Measurements from ENCODE around the gene ADARB1.

The ADARB1 gene

DNA sequence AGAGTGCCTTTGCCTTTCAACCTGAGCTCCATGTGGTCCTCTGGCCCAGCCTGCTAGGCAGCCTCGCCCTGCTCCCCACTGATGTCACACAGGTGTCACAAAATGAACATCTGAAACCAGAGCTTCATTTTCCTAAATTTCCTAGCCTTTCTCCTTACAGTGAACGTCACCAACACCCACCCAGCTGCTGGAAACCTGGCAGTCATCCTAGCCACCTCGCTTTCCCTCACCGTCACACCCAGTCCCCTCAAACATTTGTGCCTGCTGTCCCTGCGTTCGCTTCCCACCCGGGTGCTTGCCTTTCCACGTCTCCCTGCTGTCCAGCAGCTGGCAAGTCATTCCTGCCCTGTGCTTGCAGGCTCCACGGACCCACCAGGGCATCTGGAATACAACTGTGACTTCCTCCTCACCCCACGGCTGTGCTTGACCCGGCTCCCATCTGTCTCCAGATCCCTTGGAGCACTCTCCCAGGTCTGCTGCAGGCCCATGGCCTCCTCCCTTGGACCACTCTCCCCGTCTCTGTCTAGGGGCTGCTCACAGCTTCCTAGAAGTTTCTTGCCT is 23.5 kb downstream of the ADARB1 start:
- no peak for DNase-seq

DNA sequence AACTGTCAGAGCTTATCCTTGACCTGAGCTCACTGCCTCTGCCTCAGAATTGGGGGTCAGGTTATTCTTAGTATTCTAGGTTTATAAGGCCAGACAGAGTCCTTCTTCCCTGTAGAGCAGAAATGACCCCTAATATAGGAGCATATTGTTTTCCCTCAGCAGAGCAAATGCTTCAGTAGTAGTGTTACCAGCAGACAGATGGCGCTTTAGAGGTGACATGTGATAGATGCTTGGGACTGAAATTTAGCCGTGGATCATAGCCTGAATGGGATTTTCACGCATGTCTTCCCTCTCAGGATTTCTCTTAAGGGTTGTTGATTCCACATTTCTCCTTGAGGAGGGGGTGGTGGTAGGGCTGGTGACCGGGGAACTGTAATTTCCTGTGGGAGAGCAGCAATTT is 24.5 kb downstream of the ADARB1 start:
- DNase-seq, result no peak

DNA sequence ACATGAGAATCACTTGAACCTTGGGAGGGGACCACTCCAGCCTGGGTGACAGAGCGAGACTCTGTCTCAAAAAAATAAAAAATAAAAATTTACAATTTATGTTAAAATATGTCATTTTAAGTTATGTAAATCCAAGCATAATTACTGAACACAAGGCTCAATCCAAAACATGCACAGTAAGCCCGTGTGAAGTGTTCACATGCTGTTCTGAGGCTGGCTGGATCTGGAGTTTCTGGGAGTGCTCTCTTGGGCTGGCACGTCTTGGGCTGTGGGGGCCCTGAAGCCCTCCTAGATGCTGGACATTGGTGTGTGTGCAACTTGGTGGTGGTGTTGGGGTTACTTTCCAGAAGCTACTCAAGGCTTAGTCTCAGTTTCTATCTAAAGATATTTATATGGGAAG is 25.2 kb downstream of the ADARB1 start:
- DNase-seq, result no peak

DNA sequence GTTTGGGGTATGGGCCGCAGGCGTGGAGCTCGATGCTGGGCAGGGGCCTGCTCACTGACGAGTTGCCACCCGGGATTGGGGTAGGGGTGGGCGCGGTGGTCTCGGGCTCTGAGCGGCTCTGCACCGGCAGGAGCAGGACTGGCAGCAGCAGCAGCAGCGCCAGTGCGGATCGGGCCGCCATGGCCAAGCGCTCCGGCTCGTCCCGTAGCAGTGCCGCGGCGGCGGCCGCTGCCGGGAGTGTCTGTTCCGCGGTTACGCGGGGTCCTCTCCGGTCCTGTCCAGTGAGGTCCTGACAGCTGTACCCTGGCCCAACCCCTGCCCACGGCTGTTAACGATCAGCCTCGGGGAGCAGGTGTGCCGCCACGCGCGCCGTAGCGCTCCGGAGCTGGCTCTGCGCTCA is 26.5 kb downstream of the ADARB1 start:
- no peak for DNase-seq

DNA sequence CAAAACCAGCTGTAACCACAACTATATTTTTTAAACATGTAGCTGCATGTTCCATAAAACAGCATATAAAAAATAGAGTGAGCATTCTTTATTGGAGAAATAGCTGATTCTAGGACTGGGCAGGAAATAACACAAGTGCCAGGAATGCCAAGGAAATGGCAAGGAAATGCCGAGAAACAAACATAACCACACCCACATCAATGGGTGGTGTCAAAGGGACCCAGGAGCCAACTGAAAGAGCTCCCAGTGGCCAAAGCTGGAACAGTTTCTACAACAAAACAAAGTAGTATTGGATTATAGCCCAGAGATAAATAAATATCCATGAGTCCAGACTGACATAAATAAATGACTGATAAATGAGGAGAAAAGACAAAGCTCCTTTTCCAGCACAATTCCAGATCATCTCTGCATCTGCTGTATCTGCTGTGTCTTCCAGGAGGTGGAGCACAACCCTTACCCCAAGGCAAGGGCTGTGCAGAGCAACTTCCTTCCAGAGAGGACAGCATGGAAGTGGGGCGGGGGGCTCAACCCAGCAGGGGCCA is 28.1 kb downstream of the ADARB1 start:
- no peak for DNase-seq

DNA sequence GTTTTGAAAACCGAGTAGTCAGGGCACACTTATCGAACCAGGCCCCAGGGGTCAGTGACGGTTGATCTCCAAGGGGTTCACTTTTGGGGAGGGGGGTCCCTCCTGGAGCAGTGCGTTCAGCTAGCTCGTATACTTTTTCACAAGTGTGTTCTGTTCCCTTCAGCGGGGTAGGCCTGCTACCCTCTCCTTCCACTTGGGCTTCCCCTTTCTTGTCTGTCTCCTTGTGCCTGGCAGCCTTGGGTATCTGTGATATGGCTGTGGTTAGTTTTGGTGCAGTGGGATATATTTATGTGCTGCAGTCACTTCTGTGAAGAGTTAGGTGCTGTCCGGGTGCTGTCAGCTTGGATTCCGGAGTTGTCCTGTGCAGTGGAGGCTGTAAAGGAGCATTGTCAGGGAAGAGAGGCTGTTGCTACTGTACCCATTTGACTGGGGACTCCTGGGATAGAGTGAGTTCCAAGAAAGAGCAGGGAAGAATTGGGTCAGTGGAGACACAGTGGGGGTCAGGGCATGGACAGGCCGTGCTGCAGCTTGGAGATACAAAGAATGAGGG is 29.7 kb downstream of the ADARB1 start:
- DNase-seq, result no peak

DNA sequence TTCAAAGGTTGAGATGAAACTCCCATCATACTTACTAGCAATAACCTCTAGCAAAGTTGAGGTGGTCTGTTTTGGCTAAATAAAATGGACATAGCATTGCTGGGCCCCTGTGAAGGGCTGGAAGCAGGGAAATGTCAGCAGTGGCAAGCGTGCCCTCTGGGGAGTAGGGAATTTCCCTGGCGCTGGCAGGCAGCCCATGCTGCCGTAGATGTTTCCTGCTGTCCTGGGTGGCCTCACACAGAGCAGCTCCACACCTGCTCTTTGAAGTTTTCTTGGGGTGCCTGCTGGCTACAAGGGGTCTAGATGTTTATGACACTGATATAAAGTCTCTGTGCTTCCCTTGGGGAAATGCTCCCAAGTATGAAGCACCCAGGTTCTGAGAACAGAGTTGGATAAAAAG is 30.2 kb downstream of the ADARB1 start:
- no peak for DNase-seq

DNA sequence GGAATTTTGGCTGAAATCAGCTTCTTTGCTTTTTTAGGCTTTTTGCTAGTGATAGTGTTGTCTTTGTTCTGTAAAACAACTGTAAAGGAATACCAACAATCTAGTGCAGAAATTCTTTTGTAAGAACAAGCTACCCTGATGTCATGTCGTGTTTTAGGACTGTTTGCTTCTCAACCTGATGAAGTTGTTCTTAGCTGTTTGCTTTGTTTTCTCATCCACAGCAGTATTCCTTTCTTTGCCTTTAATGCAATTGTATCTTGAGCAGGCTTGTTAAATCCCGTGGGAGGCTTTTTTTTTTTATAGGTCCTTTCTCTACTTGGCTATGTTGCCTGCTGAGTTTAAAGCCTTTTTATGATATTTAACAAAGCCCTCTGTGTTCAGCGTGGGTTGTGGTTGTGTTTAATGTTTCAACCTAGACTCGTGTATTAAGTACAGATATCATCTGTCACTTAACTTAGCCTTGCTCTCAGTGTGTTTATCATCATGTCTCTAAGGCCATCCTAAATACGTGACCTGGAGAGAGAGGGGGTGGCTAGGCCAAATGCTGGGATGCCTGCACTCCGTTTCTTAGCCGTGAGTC is 31.6 kb downstream of the ADARB1 start:
- DNase-seq, result no peak

DNA sequence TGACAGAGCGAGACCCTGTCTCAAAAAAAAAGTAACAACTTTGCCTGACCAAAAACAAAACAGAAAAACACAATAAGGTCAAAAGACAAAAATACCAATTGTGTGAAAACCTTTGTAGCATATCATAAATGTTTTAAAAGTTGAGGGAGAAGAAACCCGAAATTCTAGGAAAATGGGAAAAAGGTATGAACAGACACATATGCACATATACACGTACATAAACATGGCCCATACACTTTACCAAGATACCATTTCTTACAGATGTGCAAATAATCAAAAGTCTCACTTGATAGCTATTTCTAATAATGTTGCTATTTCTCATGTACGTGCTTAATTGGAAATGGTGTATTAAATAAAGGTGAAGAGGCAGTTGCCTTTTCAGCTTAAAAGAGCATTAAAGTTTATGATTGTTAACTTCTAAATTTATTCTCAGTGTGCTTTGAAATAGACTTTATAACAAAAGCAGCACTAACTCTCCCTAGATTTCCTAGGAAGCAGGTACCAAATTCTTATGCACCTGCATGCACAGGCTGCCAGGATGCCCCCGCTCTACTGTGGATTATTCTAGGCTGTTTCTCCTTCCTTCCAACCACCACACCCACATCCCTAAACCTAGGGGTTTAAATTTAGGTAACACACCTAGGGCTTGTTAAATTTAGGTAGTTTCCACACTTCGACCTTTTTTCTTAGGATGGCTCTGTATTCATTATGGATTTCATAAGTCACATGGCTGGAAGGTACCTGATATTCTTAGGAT is 33.8 kb downstream of the ADARB1 start:
- no peak for DNase-seq

DNA sequence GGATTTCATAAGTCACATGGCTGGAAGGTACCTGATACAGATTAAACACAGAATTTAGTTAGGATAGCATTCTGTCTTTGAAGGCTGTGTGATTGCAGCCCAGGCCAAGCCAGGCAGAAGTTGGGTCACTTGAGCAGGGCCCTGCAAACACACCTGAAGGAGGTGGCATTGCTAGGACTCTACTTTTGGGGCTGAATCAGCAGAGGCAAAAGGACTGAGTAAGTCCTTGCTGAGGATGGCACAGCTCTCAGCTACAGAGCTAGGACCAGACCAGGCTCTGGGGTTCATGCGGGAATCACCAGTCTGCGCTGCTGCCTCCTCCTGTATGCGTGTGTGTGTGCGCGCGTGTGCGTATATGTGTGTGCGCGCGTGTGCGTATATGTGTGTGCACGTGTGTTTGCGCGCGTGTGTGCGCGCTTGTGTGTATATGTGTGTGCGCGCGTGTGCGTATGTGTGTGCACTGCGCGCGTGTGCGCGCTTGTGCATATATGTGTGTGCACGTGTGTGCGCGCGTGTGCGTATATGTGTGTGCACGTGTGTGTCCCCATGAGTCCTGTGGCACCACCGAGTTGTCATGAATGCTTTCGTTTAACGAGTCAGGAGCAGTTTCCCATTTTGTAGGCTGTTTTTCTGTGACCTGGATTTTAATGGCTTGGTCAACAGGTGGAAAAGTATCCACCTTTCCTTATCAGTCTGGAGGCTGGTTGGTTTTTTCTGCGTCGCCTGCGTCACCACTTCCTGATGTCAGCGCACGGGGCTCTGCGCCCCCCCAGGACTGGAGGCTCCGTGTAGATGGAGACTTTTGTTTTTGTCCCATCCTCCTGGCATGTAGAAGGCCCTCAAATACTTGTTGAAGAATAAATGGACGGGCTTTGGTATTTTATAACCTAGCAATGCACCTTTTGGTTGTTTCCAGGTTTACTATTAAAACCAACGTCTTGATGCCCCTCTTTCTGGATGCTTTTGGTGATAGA is 34.7 kb downstream of the ADARB1 start:
- no peak for DNase-seq

DNA sequence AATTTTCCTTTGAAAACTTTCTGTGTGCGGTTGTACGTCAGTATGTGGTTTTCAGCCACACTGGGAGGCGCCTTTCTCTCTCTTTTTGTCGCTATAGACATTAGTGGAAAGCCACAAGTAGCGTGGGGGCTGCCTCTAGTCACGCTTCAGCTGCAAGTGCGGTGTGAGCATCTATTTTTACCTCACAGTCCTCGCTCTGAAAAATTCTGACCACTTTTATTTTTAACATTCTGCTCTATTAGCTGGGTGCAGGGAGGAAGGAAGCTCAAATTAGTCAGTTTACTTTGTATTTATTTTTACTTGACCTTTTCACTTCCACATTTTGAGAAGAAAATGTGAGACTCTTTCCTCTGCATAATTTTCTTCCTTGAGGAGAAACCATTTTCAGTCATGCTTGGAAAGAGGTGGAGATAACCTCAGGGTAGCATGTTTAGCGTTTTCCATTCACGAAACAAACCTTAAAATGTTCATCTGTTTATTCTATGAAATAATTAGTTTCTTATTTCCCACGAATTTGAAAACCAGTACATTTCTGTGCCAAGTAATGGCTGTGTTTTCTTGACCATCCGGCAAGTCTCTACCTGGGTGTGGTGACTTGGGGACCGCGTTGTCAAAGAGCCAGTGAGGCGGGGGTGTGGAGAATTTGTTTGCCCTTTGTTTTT is 35.6 kb downstream of the ADARB1 start:
- peak; percentile 40 for DNase-seq

DNA sequence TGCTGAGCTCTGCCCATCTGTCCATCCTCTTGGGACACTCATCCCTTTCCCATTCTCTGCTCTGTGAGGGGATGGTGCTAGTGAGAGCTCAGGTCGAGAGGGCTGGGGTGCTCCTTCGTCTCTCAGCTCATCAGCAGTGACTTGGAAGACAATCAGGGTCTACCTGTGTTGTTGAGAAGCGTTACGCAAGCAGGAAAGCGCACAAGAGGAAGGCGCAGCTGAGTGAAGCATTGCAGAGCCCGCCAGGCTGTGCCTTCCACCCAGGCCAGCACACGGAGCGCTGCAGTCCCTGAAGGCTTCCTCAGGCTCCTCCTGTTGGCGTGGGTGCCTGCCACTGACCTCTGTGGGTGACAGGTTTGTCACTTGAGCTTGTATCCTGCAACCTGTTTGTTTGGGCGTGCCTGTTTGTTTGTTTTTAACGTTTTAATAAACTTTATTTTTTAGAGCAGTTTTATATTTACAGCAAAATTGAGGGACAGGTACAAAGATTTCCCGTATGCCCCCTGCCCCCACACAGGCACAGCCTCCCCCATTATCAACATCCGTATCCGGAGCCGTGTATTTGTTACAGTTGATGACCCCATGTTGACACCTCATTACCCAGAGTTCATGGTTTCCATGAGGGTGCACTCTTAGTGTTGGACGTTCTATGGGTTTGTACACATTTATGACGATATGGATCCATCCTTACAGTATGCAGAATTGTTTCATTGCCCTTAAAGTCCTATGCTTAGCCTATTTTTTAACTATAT is 36.7 kb downstream of the ADARB1 start:
- no peak for DNase-seq

DNA sequence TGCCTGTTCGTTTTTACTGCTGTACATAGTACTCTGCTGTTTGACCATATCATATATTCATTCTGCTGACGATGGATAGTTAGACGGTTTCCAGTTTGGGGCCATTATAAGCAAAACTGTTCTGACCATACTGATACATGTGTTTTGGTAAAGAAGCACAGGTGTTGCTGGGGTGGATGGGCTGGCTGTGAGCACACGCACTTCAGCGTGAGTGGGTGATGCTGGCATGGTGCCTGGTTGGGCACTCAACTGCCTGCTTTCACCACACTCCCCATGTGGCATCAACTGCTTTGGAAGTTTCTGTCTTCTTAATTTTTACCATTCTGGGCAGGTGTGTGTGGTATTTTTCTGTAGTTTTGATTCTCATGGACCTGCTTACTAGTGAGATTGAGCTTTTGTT is 37.3 kb downstream of the ADARB1 start:
- DNase-seq, result no peak

DNA sequence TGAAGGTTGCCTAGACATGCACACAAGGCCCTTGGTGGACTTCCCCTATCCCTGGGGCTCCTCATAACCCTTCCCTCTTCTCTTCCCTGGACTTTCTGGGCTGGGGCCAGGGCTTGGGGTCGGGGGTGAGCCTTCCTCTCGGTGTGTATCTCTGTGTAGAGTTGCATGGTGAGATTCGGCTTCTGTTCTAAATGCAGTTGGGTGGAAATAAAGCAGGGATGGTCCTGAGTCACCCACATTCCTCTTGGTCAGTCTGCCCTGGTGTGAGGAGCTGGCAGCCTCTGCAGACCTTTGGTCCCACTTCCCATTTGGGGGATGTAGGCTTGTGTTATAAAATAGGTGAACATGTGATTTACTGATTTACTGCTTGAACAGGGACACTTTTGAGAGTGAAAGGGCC is 38.0 kb downstream of the ADARB1 start:
- DNase-seq, result no peak

DNA sequence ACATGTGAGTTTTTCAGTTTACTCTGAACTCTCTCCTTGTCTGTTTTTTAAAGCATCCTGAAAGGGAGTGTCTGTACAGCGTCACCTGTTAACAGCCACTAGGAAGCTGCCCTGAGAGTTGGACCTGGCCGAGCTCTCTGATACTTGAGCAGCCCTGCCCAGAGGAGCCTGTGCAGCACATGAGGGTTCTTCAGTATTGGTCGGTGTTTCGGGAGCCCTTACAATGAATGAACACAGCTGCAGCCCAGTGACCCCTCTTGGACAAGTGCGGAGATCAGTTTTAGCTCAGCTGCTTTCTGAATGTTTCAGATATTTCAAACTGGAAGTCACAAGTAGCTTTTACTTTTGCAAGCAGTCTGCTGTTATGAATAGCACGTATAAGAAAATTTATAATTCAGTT is 39.2 kb downstream of the ADARB1 start:
- DNase-seq, result no peak

DNA sequence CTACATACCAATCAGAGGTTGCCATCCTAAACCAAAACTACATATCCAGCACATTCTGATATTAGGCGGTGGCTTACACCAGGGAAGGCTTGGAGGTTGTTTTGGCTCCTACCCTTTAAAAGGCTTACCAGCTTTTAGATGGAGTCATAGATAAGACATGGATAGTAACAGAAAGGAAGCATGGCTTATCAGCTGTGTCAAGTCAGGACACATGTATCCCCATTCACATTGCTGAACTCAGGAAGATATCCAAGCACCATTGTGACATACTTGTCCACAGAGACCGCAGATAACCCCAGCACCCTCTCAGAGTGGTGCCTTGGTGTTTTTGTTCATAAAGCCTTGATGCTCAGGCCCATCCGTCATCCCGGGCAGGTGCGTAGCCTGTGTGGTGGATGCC is 39.7 kb downstream of the ADARB1 start:
- DNase-seq, result no peak

DNA sequence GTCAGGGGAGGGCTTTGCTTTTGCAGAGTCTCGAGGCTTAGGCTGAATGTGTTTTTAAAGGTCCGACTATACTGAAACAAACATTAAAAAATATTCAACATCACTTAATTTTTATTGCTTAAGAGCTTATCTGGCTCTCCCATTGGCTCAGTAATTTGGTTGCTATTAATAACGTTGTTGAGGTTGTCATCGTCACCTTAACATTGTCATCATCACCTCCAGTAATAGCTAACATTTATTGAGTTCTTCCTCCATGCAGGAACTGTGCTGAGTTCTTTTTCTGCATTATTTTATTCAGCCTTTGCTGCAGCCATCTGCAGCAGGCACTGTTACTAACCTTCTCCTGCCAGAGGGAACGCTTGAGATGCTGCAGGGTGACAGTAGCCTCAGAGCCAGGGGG is 40.1 kb downstream of the ADARB1 start:
- no peak for DNase-seq

DNA sequence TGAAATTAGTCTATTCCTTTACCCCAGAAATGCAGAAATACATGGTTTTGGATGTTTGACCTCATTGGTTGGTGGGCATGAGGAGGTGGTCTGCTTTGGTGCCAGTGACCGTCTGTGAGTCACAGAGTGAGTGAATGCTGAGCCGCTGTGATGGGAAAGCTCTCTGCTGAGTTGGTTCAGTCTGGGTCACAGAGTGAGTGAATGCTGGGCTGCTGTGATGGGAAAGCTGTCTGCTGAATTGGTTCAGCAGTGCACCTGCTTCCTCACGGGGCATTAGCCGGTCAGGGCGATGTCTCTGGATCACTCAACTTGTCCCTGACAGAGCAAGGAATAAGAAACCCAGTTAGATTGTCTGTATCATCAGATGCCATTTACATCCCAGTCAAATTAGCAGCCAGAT is 40.8 kb downstream of the ADARB1 start:
- DNase-seq, result no peak

DNA sequence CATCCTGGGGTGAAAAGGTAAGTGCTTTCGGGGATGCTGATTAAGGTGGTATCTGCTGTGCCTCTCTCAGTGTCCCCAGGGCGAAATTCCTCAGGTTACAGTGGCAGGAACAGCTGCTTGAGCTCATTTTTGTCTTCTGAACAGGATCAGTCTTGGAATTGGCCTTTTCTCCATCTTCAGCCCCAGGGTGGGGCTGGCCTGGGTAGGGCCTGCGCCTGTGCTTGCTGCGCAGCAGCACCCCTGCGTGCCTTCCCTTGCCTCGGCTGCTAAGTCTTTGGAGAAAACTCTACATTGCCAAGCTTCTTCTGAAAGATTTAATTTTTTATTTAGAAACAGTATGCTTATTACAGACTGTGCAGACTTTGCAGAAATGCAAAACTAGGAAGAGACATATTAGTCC is 41.7 kb downstream of the ADARB1 start:
- DNase-seq, result no peak

DNA sequence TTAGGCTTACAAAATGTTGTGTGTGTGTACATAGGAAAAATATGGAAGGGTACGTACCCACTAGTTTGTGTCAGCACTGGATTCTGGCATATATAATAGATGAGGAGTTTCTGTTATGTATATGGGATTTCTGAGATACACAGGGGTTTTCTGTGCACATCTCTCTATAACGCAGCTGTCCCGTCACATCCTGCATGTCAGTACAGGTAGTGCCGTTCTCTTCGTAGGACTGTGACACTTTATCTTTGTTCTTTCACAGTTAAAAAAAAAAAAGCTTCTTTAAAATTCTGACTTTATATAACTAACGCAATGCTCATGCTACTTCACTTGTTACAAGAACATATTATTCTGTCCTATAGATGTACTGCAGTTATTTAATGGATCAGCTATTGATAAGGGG is 42.9 kb downstream of the ADARB1 start:
- no peak for DNase-seq

DNA sequence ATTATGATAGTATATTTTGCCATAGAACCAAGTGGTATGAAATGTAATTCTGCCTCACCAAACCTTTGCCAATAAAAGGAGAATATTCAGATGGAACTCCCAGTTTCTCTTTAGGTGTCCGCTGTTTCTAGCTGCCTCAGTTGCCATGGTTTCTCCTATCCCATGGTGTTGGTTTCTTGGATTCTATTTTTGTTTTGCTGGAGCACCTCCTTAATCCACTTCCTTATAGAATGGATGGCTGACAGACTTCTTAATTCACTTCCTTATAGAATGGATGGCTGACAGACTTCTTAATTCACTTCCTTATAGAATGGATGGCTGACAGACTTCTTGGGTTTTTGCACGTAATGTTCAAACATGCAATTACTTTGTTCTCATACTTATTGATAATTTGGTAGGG is 43.7 kb downstream of the ADARB1 start:
- DNase-seq, result no peak

DNA sequence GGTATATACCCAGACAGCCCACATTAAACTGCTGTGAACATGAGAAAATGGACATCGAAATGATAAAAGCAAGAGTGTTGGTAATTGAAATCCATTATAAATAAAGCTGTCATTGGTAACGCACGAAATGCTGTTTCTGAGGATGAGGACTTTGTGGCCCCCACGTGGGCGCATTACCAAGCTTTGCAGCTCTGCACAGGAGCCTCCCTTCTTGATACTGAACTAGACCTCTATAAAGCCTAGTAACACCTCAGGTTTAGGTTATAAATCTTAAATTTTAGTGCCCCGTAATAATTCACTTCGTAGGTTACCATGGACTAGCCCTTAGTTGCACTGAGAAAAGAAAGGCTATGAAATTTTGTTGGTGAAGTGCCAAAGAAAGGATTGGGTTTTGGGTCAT is 45.4 kb downstream of the ADARB1 start:
- no peak for DNase-seq
